ENCODE results near the gene GARS1.

The GARS1 gene

DNA sequence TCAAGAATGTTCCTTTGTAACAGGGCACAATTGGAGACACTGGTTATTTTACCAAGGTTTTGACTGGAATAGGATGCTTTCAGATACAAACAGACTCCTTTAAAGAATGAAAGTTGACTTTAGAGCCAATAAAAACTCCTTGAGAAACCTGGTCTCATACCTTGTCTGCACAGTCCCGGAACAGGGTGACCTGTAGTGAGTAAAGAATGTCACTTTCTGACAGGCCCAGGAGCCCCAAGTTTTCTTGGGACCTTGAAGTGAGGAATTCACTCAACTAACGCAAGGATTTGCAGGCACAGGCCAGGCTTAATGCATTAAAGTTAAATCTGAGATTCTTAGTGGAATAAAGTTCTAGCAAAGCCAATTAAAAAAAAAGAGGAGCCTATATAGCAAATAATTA, 11.5 kb upstream of the GARS1 start:
- Histone ChIP-seq H3K9ac (ENCODE audit: low read depth, low read length, poor library complexity, severe bottlenecking) (no peak overlapping the region), H4K20me1 (ENCODE audit: insufficient read depth, low read length, poor library complexity, severe bottlenecking) (no peaks in the 10 kb centered on the region), H3K4me1 (ENCODE audit: insufficient read depth, low read length, poor library complexity, severe bottlenecking) (no peaks in the 10 kb centered on the region), H3K79me2 (ENCODE audit: insufficient read depth, low read length) (peaks cover 12% of the 10 kb centered on the region; the same call in 1 of the 2 replicates), H2AFZ (ENCODE audit: low read length) (no peak overlapping the region), H3K4me2 (ENCODE audit: low read depth, low read length, poor library complexity, severe bottlenecking) (no peak overlapping the region), H3F3A (ENCODE audit: low read depth) (no peaks in the 10 kb centered on the region), H3K36me3 (ENCODE audit: insufficient read depth, low read length) (peaks cover 55% of the 10 kb centered on the region; the same call in 1 of the 2 replicates), H3K9me2 (replicated peaks; ENCODE audit: low read depth, low read length) (no peaks in the 10 kb centered on the region), H3K9me3 (ENCODE audit: insufficient read depth, low read depth, low read length) (peaks cover 4% of the 10 kb centered on the region; the same call in 1 of the 2 replicates), H3K27me3 (ENCODE audit: insufficient read depth, low read length, poor library complexity, severe bottlenecking) (no peaks in the 10 kb centered on the region), H3K4me3 (ENCODE audit: low read length, poor library complexity, severe bottlenecking) (no peak overlapping the region)
- TF ChIP-seq, protein P1, sequence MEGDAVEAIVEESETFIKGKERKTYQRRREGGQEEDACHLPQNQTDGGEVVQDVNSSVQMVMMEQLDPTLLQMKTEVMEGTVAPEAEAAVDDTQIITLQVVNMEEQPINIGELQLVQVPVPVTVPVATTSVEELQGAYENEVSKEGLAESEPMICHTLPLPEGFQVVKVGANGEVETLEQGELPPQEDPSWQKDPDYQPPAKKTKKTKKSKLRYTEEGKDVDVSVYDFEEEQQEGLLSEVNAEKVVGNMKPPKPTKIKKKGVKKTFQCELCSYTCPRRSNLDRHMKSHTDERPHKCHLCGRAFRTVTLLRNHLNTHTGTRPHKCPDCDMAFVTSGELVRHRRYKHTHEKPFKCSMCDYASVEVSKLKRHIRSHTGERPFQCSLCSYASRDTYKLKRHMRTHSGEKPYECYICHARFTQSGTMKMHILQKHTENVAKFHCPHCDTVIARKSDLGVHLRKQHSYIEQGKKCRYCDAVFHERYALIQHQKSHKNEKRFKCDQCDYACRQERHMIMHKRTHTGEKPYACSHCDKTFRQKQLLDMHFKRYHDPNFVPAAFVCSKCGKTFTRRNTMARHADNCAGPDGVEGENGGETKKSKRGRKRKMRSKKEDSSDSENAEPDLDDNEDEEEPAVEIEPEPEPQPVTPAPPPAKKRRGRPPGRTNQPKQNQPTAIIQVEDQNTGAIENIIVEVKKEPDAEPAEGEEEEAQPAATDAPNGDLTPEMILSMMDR (conservative IDR thresholded peaks at IDR 0.05; ENCODE audit: low read length): no peak
- TF ChIP-seq EZH2phosphoT487 (IDR thresholded peaks at IDR 0.05; ENCODE audit: borderline replicate concordance): no peak

DNA sequence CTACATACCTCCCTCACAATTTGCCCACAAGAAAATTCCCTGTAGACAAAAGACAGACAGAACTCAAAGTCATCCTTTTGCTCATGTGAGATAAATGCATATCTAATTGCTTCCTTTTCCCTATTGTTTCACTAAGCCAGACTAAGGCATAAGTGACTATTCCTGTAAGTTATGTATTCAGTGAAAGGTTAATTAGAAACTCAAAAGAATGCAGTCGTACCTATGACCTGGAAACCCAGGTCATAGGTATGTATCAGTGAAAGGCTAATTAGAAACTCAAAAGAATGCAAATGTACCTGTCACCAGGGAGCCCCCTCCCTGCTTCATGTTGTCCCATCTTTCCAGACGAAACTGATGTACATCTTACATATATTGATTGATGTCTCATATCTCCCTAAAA, 10.3 kb upstream of the GARS1 start:
- Histone ChIP-seq H3K4me2 (ENCODE audit: low read depth, low read length, poor library complexity, severe bottlenecking) (no peak overlapping the region), H3K9ac (ENCODE audit: low read depth, low read length, poor library complexity, severe bottlenecking) (no peak overlapping the region), H3K27me3 (ENCODE audit: insufficient read depth, low read length, poor library complexity, severe bottlenecking) (no peaks in the 10 kb centered on the region), H2AFZ (ENCODE audit: low read length) (no peak overlapping the region), H3K4me3 (ENCODE audit: low read length, poor library complexity, severe bottlenecking) (no peak overlapping the region), H3F3A (ENCODE audit: low read depth) (no peaks in the 10 kb centered on the region), H3K79me2 (ENCODE audit: insufficient read depth, low read length) (peaks cover 22% of the 10 kb centered on the region; the same call in 1 of the 2 replicates), H4K20me1 (ENCODE audit: insufficient read depth, low read length, poor library complexity, severe bottlenecking) (no peaks in the 10 kb centered on the region), H3K36me3 (ENCODE audit: insufficient read depth, low read length) (peaks cover 43% of the 10 kb centered on the region; the same call in 1 of the 2 replicates), H3K9me3 (ENCODE audit: insufficient read depth, low read depth, low read length) (peaks cover 4% of the 10 kb centered on the region; the same call in 1 of the 2 replicates), H3K4me1 (ENCODE audit: insufficient read depth, low read length, poor library complexity, severe bottlenecking) (no peaks in the 10 kb centered on the region), H3K9me2 (replicated peaks; ENCODE audit: low read depth, low read length) (no peaks in the 10 kb centered on the region)
- no peak for TF ChIP-seq EZH2phosphoT487 (IDR thresholded peaks at IDR 0.05; ENCODE audit: borderline replicate concordance)
- TF ChIP-seq, protein P1 (conservative IDR thresholded peaks at IDR 0.05; ENCODE audit: low read length): no peak

DNA sequence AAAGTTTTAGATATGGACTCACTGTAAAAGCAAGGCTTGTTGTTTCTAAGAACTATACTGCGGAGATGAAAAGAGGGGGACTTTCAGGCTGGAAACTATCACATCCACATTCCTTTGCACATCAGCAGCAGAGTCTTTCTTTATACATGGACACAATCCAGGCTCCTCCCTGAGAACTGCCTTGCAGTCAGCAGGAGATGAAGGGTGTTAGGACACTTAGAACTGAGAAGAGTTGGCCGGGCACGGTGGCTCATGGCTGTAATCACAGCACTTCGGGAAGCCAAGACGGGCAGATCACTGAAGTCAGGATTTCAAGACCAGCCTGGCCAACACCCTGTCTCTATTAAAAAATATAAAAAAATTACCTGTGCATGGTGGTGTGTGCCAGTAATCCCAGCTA, 9.7 kb upstream of the GARS1 start:
- no peak overlapping the region for H2AFZ ChIP-seq (ENCODE audit: low read length)
- H3F3A ChIP-seq (ENCODE audit: low read depth): no peaks in the 10 kb centered on the region
- H3K9me2 ChIP-seq (replicated peaks; ENCODE audit: low read depth, low read length): no peaks in the 10 kb centered on the region
- H4K20me1 ChIP-seq (ENCODE audit: insufficient read depth, low read length, poor library complexity, severe bottlenecking): no peaks in the 10 kb centered on the region
- H3K4me3 ChIP-seq (ENCODE audit: low read length, poor library complexity, severe bottlenecking): no peak overlapping the region
- H3K79me2 ChIP-seq (ENCODE audit: insufficient read depth, low read length): peaks cover 25% of the 10 kb centered on the region; the same call in 1 of the 2 replicates
- no peak overlapping the region for H3K4me2 ChIP-seq (ENCODE audit: low read depth, low read length, poor library complexity, severe bottlenecking)
- no peak overlapping the region for H3K9ac ChIP-seq (ENCODE audit: low read depth, low read length, poor library complexity, severe bottlenecking)
- H3K36me3 ChIP-seq (ENCODE audit: insufficient read depth, low read length): peaks cover 43% of the 10 kb centered on the region; the same call in 1 of the 2 replicates
- TF ChIP-seq, protein P1 (conservative IDR thresholded peaks at IDR 0.05; ENCODE audit: low read length): no peak
- TF ChIP-seq EZH2phosphoT487 (IDR thresholded peaks at IDR 0.05; ENCODE audit: borderline replicate concordance): no peak
- H3K4me1 ChIP-seq (ENCODE audit: insufficient read depth, low read length, poor library complexity, severe bottlenecking): no peaks in the 10 kb centered on the region
- peaks cover 4% of the 10 kb centered on the region; the same call in 1 of the 2 replicates for H3K9me3 ChIP-seq (ENCODE audit: insufficient read depth, low read depth, low read length)
- no peaks in the 10 kb centered on the region for H3K27me3 ChIP-seq (ENCODE audit: insufficient read depth, low read length, poor library complexity, severe bottlenecking)
